Measurements from ENCODE around the gene TIPIN.

DNA sequence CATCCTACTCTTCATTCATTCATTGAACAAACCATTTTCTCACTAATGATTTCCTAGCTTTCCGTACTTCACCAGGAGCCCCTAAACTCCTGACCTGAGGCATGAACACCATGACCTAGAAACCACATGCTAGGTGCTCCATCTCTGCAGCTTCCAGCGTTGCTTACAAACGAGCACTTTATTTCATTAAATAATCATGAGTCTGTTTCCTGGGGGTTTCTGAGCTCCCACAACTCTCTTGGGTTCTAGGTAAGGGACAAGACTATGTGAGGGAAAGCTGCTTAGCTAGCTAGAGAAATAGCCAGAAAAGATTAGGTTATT is 31.5 kb upstream of the TIPIN start:
- TF ChIP-seq CTCF (IDR thresholded peaks at IDR 0.05) (peak in 1 of 12 donors; percentile 1), POLR2A (IDR thresholded peaks at IDR 0.05) (no peak)
